Skeletal muscle satellite cell (primary cell): ENCODE measurements around the gene ADAMTS9. TPM values are rescaled to one million over a fixed set of nuclear protein-coding genes. Genes with fewer than 3 reads are reported as not detected.

ENCODE experiments used
- H3K27me3 ChIP-seq: 2 replicates; pipeline ENCODE4 v1.7.0; 2013; ENCODE audit warnings: low read length; ENCODE audit not compliant: control insufficient read depth, insufficient read depth
- H3K36me3 ChIP-seq: 2 replicates; pipeline ENCODE4 v1.7.0; 2013; ENCODE audit warnings: mild to moderate bottlenecking, control low read depth, low read length; ENCODE audit not compliant: insufficient read depth
- H3K4me1 ChIP-seq: 2 replicates; pipeline ENCODE4 v1.7.0; 2013; ENCODE audit warnings: low read length; ENCODE audit not compliant: control insufficient read depth, insufficient read depth
- H3K4me2 ChIP-seq: 2 replicates; pipeline ENCODE4 v1.7.0; 2013; ENCODE audit warnings: mild to moderate bottlenecking, low read length
- H3K4me3 ChIP-seq: 2 replicates; pipeline ENCODE4 v1.7.0; 2013; ENCODE audit warnings: low read length
- H3K9ac ChIP-seq: 2 replicates; pipeline ENCODE4 v1.7.0; 2013; ENCODE audit warnings: mild to moderate bottlenecking, low read depth, low read length, moderate library complexity
- H3K9me3 ChIP-seq: replicated peaks from 2 replicates; pipeline ENCODE4 v1.7.0; 2013; ENCODE audit warnings: mild to moderate bottlenecking, control low read depth, low read length
- small RNA-seq: library from RNA; depleted of rRNA; stranded (forward); fragments of <200 nt; gene quantifications from one replicate; pipeline ENCODE3, GENCODE V24; 2012

ADAMTS9 gene

GRCh38 chr3:64470436-64470835, 217.4 kb downstream of the ADAMTS9 start:
- H3K4me1 ChIP-seq = no peaks in the 10 kb centered on the region
- peaks cover 26% of the 10 kb centered on the region for H3K27me3 ChIP-seq
- H3K9ac ChIP-seq = no peak overlapping the region
- no peaks in the 10 kb centered on the region for H3K36me3 ChIP-seq
- no peaks in the 10 kb centered on the region for H3K9me3 ChIP-seq
- H3K4me2 ChIP-seq = no peak overlapping the region
- no peak overlapping the region for H3K4me3 ChIP-seq

- Histone ChIP-seq H3K4me2 (no peak overlapping the region), H3K9me3 (no peaks in the 10 kb centered on the region), H3K9ac (no peak overlapping the region), H3K27me3 (peaks cover 22% of the 10 kb centered on the region), H3K36me3 (no peaks in the 10 kb centered on the region), H3K4me1 (peaks cover 11% of the 10 kb centered on the region), H3K4me3 (no peak overlapping the region)
Observed at GRCh38 chr3:64467255-64467944, 220.4 kb downstream of the ADAMTS9 start.

Small RNAs within 50 kb of the gene (small RNA-seq; reads per million reads assigned to genes)
- gene RNU6-739P = not detected
